Measurements from ENCODE around the gene ACTN3.
"Not testable (repeated sequence)": the region's sequence is repeated elsewhere in the genome, so short reads cannot be mapped to it uniquely, and the experiment has no call there.

The ACTN3 gene

GRCh38 chr11:66600631-66601233 lies 54.0 kb downstream of the ACTN3 start:
- DNase-seq (ENCODE audit: low spot score): no peak

- DNase-seq (ENCODE audit: low spot score): no peak
Measured at GRCh38 chr11:66603072-66603471, 56.4 kb downstream of the ACTN3 start.

GRCh38 chr11:66604155-66604554 lies 57.5 kb downstream of the ACTN3 start:
- no peak for DNase-seq (ENCODE audit: low spot score)

- not testable (repeated sequence) for DNase-seq (ENCODE audit: low spot score)
Measured at GRCh38 chr11:66606608-66607007, 59.9 kb downstream of the ACTN3 start.

GRCh38 chr11:66607126-66607834 lies 60.6 kb downstream of the ACTN3 start:
- no peak for DNase-seq (ENCODE audit: low spot score)

GRCh38 chr11:66609721-66610617 lies 63.3 kb downstream of the ACTN3 start:
- no peak for DNase-seq (ENCODE audit: low spot score)

- no peak for DNase-seq (ENCODE audit: low spot score)
Measured at GRCh38 chr11:66612458-66612857, 65.8 kb downstream of the ACTN3 start.

Data from putamen (tissue), 1 donor.